Dendritic cell treated with granulocyte-macrophage colony-stimulating factor and Interleukin-4, amounts not matched to agents 40 ng/mL and 50 ng/mL, for 4 days (primary cell): ENCODE measurements around the gene TPBGL.
A peak's percentile ranks its signal among the peaks of the same experiment; 100 is the strongest.

Experiments used
- H3K27ac Mint-ChIP-seq: one replicate; pipeline ENCODE4 v1.8.0; 2022; ENCODE audit warnings: mild to moderate bottlenecking, mixed read lengths
- H3K27me3 Mint-ChIP-seq: one replicate; pipeline ENCODE4 v1.8.0; 2022; ENCODE audit warnings: mild to moderate bottlenecking, mixed read lengths
- H3K36me3 Mint-ChIP-seq: one replicate; pipeline ENCODE4 v1.8.0; 2022; ENCODE audit warnings: low read depth, mixed read lengths
- H3K4me1 Mint-ChIP-seq: one replicate; pipeline ENCODE4 v1.8.0; 2022; ENCODE audit warnings: low read depth, mixed read lengths
- H3K4me3 Mint-ChIP-seq: one replicate; pipeline ENCODE4 v1.8.0; 2022; ENCODE audit warnings: mild to moderate bottlenecking, moderate library complexity, mixed read lengths
- H3K9me3 Mint-ChIP-seq: one replicate; pipeline ENCODE4 v1.8.0; 2022; ENCODE audit warnings: mixed read lengths
- intact Hi-C: fragments of 100-400 bp; cut with micrococcal nuclease; formaldehyde crosslinking; loops from one replicate; pipeline ENCODE4 v1.15.0; 2022

TPBGL gene

GRCh38 chr11:75240311-75241035 is at the start of gene TPBGL:
TSS of gene TPBGL (plus strand) at chr11:75240774. CDS start at chr11:75241050, 276 bp downstream.
- Mint-ChIP-seq H3K27ac (no peak within 1 kb of the TSS), H3K36me3 (no peaks in the 10 kb centered on the region), H3K9me3 (no peaks in the 10 kb centered on the region), H3K4me1 (peaks cover 15% of the 10 kb centered on the region), H3K27me3 (peaks cover 80% of the 10 kb centered on the region), H3K4me3 (peak within 1 kb of the TSS; percentile 75)
- intact Hi-C loops: loop anchor here (2.0 to 5.0 kb wide), 2 partner anchors 33 to 96 kb away; no protein-coding TSS in a partner anchor

GRCh38 chr11:75191330-75191717 is 49.2 kb upstream of the TPBGL start:
- H3K36me3 Mint-ChIP-seq: peaks cover 100% of the 10 kb centered on the region
- no peak overlapping the region for H3K4me3 Mint-ChIP-seq
- H3K9me3 Mint-ChIP-seq: no peaks in the 10 kb centered on the region
- intact Hi-C loops: no loop called here
- peak overlapping the region; percentile 63 for H3K27ac Mint-ChIP-seq
- H3K4me1 Mint-ChIP-seq: peaks cover 97% of the 10 kb centered on the region
- H3K27me3 Mint-ChIP-seq: peaks cover 13% of the 10 kb centered on the region

GRCh38 chr11:75193271-75193670 is 47.3 kb upstream of the TPBGL start:
- peaks cover 100% of the 10 kb centered on the region for H3K36me3 Mint-ChIP-seq
- intact Hi-C loops: no loop called here
- no peaks in the 10 kb centered on the region for H3K9me3 Mint-ChIP-seq
- H3K27ac Mint-ChIP-seq: peak overlapping the region; percentile 63
- H3K4me1 Mint-ChIP-seq: peaks cover 92% of the 10 kb centered on the region
- H3K27me3 Mint-ChIP-seq: peaks cover 18% of the 10 kb centered on the region
- no peak overlapping the region for H3K4me3 Mint-ChIP-seq

- H3K4me3 Mint-ChIP-seq: no peak overlapping the region
- H3K36me3 Mint-ChIP-seq: peaks cover 100% of the 10 kb centered on the region
- peaks cover 91% of the 10 kb centered on the region for H3K4me1 Mint-ChIP-seq
- intact Hi-C loops: no loop called here
- peaks cover 20% of the 10 kb centered on the region for H3K27me3 Mint-ChIP-seq
- H3K27ac Mint-ChIP-seq: peak overlapping the region; percentile 63
- no peaks in the 10 kb centered on the region for H3K9me3 Mint-ChIP-seq
Observed at GRCh38 chr11:75193711-75194110, 46.9 kb upstream of the TPBGL start.

GRCh38 chr11:75194147-75194546 is 46.4 kb upstream of the TPBGL start:
- Mint-ChIP-seq H3K9me3 (no peaks in the 10 kb centered on the region), H3K4me1 (peaks cover 91% of the 10 kb centered on the region), H3K4me3 (no peak overlapping the region), H3K36me3 (peaks cover 100% of the 10 kb centered on the region), H3K27me3 (peaks cover 20% of the 10 kb centered on the region), H3K27ac (peak overlapping the region; percentile 63)
- intact Hi-C loops: no loop called here

- peaks cover 27% of the 10 kb centered on the region for H3K27me3 Mint-ChIP-seq
- no peaks in the 10 kb centered on the region for H3K9me3 Mint-ChIP-seq
- H3K27ac Mint-ChIP-seq: peak overlapping the region; percentile 63
Observed at GRCh38 chr11:75195167-75195962, 45.2 kb upstream of the TPBGL start.

GRCh38 chr11:75196426-75196825 is 44.1 kb upstream of the TPBGL start:
- peak overlapping the region; percentile 74 for H3K27ac Mint-ChIP-seq
- H3K27me3 Mint-ChIP-seq: peaks cover 25% of the 10 kb centered on the region
- no peak overlapping the region for H3K4me3 Mint-ChIP-seq
- peaks cover 100% of the 10 kb centered on the region for H3K36me3 Mint-ChIP-seq
- no peaks in the 10 kb centered on the region for H3K9me3 Mint-ChIP-seq
- intact Hi-C loops: loop anchor here (1.0 kb wide), 1 partner anchor 9 kb away; no protein-coding TSS in a partner anchor
- peaks cover 88% of the 10 kb centered on the region for H3K4me1 Mint-ChIP-seq

More at GRCh38 chr11:75195167-75195962, 45.2 kb upstream of the TPBGL start:
- intact Hi-C loops: no loop called here
- Mint-ChIP-seq H3K4me3 (peak overlapping the region; percentile 6), H3K4me1 (peaks cover 91% of the 10 kb centered on the region), H3K36me3 (peaks cover 100% of the 10 kb centered on the region)

GRCh38 chr11:75197512-75198277 is 42.9 kb upstream of the TPBGL start:
- peaks cover 100% of the 10 kb centered on the region for H3K36me3 Mint-ChIP-seq
- peaks cover 19% of the 10 kb centered on the region for H3K27me3 Mint-ChIP-seq
- intact Hi-C loops: no loop called here
- H3K4me1 Mint-ChIP-seq: peaks cover 89% of the 10 kb centered on the region
- H3K27ac Mint-ChIP-seq: peak overlapping the region; percentile 74
- no peak overlapping the region for H3K4me3 Mint-ChIP-seq
- no peaks in the 10 kb centered on the region for H3K9me3 Mint-ChIP-seq

GRCh38 chr11:75198278-75198973 is 42.1 kb upstream of the TPBGL start:
- H3K36me3 Mint-ChIP-seq: peaks cover 100% of the 10 kb centered on the region
- H3K27me3 Mint-ChIP-seq: peaks cover 19% of the 10 kb centered on the region
- no peaks in the 10 kb centered on the region for H3K9me3 Mint-ChIP-seq
- H3K4me3 Mint-ChIP-seq: no peak overlapping the region
- peaks cover 89% of the 10 kb centered on the region for H3K4me1 Mint-ChIP-seq
- intact Hi-C loops: no loop called here
- H3K27ac Mint-ChIP-seq: no peak overlapping the region

GRCh38 chr11:75199412-75199955 is 41.1 kb upstream of the TPBGL start:
- Mint-ChIP-seq H3K4me1 (peaks cover 89% of the 10 kb centered on the region), H3K36me3 (peaks cover 100% of the 10 kb centered on the region), H3K9me3 (no peaks in the 10 kb centered on the region)

GRCh38 chr11:75200051-75200450 is 40.5 kb upstream of the TPBGL start:
- Mint-ChIP-seq H3K4me1 (peaks cover 89% of the 10 kb centered on the region), H3K9me3 (no peaks in the 10 kb centered on the region), H3K36me3 (peaks cover 100% of the 10 kb centered on the region), H3K27ac (peak overlapping the region; percentile 31), H3K4me3 (no peak overlapping the region), H3K27me3 (peaks cover 19% of the 10 kb centered on the region)
- intact Hi-C loops: no loop called here

More at GRCh38 chr11:75199412-75199955, 41.1 kb upstream of the TPBGL start:
- Mint-ChIP-seq H3K27ac (peak overlapping the region; percentile 31), H3K27me3 (peaks cover 19% of the 10 kb centered on the region), H3K4me3 (no peak overlapping the region)
- intact Hi-C loops: no loop called here

- peaks cover 100% of the 10 kb centered on the region for H3K36me3 Mint-ChIP-seq
- peak overlapping the region; percentile 31 for H3K27ac Mint-ChIP-seq
- peaks cover 19% of the 10 kb centered on the region for H3K27me3 Mint-ChIP-seq
- no peaks in the 10 kb centered on the region for H3K9me3 Mint-ChIP-seq
- H3K4me1 Mint-ChIP-seq: peaks cover 89% of the 10 kb centered on the region
- no peak overlapping the region for H3K4me3 Mint-ChIP-seq
- intact Hi-C loops: no loop called here
Observed at GRCh38 chr11:75200531-75200930, 40.0 kb upstream of the TPBGL start.

- H3K27me3 Mint-ChIP-seq: peaks cover 19% of the 10 kb centered on the region
- no peaks in the 10 kb centered on the region for H3K9me3 Mint-ChIP-seq
- peak overlapping the region; percentile 77 for H3K27ac Mint-ChIP-seq
- peaks cover 100% of the 10 kb centered on the region for H3K36me3 Mint-ChIP-seq
- no peak overlapping the region for H3K4me3 Mint-ChIP-seq
- intact Hi-C loops: no loop called here
- H3K4me1 Mint-ChIP-seq: peaks cover 86% of the 10 kb centered on the region
Observed at GRCh38 chr11:75201771-75202170, 38.8 kb upstream of the TPBGL start.
